Measurements from ENCODE around the gene PWP2.
"Not testable (repeated sequence)": the region's sequence is repeated elsewhere in the genome, so short reads cannot be mapped to it uniquely, and the experiment has no call there.

GRCh38 chr21:44143996-44144395, 36.8 kb downstream of the PWP2 start:
- not testable (repeated sequence) for TF ChIP-seq CTCF (IDR thresholded peaks at IDR 0.05; ENCODE audit: borderline replicate concordance, extremely low read depth, low read length, poor library complexity, severe bottlenecking); EZH2 (IDR thresholded peaks at IDR 0.05; ENCODE audit: borderline replicate concordance, low read depth, low read length, severe bottlenecking)
